ENCODE results near the gene NSUN2.

GRCh38 chr5:6574111-6574510, 58.7 kb downstream of the NSUN2 start:
- TF ChIP-seq CTCF (IDR thresholded peaks at IDR 0.05) (no peak), POLR2A (IDR thresholded peaks at IDR 0.05) (no peak)

All from adrenal gland (tissue), 5 donors.